HG03565 (cell line): Measurements from ENCODE around the gene FANCC.
A peak's percentile ranks its signal among the peaks of the same experiment; 100 is the strongest.
"Not testable (repeated sequence)": the region's sequence is repeated elsewhere in the genome, so short reads cannot be mapped to it uniquely, and the experiment has no call there.

Experiments
- ATAC-seq: cut with Tn5 transposase; IDR thresholded peaks from one replicate; pipeline ENCODE4 v1.9.1; 2021; ENCODE audit warnings: mild to moderate bottlenecking, moderate library complexity; ENCODE audit not compliant: unreplicated experiment

Gene FANCC

GRCh38 chr9:95284162-95285080, 33.1 kb downstream of the FANCC start:
- ATAC-seq = no peak

DNA sequence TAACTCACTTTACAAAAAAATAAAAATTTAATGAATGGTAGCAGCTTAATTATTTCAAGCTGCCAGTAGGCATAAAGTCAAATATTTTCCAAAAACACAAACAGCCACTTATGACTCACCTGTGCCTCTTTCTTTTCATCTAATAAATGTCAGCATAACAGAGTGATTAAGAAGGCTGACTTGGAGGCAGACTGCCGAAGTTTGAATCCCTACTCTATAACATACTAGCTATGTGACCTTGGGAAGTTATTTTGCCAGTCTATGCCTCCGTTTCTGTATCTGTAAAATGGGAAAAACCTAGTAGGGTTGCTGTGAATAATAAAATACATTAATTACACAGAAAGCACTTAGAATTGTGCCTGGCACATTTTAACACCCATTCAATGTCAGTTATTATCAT, 33.8 kb downstream of the FANCC start:
- no peak for ATAC-seq

DNA sequence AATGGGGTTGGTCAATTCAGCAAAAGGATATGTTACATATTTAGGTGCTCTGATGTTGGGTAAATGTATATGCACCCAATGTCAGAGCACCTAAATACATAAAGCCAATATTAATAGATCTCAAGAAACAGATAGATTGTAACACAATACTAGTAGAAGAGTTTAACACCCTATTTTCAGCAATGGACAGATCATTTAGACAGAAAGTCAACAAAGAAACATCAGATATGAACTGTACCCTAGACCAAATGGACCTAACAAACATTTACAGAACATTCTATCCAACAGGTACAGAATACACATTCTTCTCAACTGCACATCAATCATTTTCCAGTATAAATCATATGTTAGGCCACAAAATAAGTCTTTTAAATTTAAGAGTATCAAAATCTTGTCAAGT, 35.2 kb downstream of the FANCC start:
- ATAC-seq = no peak

GRCh38 chr9:95280745-95281144, 36.8 kb downstream of the FANCC start:
- no peak for ATAC-seq

GRCh38 chr9:95277509-95277908, 40.0 kb downstream of the FANCC start:
- no peak for ATAC-seq

DNA sequence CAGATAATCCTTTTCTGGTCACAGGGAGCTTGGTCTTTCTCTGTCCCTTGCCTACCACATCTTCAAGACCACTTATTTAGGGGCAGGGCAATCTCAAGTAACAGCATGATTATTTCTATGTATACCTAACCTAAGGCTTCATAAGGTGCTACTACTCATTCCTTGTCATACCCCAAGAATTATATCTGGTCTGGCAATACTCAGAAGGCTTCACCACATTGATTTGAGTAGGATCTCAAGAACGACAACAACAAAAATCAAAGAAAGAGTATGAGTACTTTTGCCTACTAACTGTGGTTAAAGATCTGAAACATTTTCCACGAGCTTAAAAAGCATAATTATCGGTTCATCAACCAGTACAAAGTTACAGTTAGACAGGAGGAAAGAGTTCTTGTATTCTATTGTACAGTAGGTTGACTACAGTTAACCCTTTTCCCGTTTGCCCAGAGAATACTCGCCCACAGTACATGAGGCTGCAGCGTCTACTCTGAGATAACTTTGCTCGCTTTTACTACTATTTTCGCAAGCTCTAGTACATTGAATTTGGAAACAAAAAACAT, 41.0 kb downstream of the FANCC start:
- ATAC-seq = no peak

- ATAC-seq = not testable (repeated sequence)
These were observed 43.3 kb downstream of the FANCC start for GRCh38 chr9:95274160-95274559.

DNA sequence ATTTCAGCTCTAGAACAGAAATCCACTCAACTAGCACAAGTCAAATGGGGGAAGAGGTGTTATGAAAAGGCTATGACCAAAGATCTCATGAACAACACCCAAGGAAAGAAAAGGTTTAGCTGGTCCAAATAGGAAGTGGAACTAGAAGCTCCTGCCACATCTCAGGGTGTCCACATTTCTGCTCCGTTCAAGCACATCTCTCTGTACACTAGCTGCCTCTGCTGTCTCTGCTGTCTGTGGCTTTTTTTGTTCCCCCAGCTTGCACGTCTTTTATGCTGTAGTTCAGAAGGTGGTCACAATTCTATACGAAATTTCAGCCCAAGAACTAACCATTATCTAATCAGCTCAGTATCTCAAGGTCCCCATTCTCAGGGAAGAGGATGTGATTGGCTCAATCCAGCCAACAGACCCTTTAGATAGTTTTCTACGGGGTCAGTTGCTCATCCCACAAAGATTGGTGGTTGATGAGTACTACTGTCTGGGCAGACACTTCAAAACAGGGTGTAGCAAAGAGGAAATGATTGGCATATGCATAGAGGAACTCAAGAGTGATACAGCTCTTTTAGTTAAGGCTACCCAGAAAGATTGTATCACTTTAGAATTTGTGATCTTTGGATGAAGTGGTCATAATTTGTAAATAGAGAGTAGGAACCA, 44.0 kb downstream of the FANCC start:
- ATAC-seq = no peak

DNA sequence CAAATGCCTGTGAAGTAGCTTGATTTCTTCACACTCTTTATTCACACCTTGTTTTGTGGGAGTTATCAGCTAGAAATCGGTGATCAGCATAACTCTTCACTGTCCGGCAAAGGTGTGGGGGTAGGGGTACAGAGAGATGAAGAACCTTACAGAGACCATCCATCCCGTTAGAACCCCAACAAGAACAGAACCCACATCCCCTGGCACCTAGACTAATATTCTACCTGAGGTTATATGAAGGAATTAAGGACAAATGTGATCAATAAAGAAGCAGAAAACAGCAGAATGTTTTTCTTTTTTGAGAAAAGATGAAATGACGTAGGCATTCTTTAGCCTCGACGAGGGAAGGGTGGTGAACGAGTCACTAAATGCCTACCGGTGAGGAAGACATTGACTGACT, 44.7 kb downstream of the FANCC start:
- ATAC-seq = no peak

GRCh38 chr9:95270790-95271189, 46.7 kb downstream of the FANCC start:
- no peak for ATAC-seq

DNA sequence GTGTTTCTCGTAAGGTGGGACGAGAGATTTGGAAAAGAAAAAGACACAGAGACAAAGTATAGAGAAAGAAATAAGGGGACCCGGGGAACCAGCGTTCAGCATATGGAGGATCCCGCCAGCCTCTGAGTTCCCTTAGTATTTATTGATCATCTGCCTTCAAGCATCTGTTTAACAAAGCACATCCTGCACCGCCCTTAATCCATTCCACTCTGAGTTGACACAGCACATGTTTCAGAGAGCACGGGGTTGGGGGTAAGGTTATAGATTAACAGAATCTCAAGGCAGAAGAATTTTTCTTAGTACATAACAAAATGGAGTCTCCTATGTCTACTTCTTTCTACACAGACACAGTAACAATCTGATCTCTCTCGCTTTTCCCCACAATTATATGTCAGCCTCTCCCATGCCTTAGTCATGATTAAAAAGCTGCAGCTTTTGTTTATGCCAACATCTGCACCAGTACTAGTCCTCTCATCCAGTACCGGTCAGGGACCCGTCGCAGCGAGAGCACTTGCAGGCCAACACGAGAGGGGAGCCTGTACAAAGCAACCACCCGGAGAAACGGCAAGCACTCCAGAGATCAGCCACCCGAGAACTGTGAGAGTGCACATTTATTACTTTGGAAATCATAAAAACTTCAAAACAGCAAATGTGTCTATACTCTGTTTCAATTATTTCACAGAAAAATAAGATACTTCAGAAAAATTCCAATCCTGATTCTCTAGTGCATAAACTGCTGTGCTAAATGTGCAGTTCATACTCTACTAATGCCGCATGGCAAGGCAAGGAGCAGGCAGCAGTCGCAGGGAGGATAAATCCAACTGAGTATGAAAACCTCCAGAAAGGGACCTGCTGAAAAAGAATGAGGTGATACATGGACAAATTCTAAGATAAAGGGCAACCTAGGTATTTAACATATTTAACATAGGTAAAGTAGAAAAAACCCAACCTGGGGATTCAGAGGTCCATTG, 47.4 kb downstream of the FANCC start:
- not testable (repeated sequence) for ATAC-seq

DNA sequence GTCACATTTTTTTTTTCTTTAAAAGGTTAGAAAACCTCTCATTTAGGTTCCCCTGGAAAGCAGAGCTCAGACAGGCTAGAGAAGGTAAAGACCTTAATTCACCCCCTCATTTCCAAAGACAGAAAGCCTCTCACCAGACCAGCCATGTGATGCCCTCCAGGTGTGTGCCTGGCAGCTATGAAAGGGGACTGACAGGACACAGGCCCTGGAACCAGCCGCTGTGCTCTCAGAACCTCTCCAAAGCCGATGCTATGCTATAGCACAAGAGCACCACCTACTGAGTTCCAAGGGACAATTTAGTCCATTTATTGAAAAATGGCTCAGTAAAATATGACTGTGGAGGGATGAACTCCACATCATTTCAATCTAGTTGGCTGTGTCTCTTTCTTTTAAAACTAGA, 48.8 kb downstream of the FANCC start:
- ATAC-seq = no peak

- peak; percentile 60 for ATAC-seq
These were observed 50.9 kb downstream of the FANCC start for GRCh38 chr9:95266649-95267048.

DNA sequence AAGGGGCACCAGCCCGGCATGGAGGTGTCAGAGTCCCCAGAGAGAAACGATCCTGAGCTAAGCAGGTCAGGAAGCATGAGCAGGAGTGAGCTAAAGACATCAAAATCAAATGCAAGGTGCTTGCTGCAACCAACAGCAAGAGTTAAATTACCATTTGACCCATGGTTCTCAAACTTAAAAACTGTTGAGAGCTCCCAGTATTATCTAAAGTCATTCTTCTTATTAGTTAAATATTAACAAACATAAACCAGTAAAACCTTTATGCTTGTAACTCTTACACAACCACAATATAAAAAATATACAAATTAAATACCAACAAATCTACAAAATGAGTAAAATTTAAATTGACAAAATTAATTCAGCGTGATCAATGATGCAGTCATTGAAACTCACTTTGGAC, 51.5 kb downstream of the FANCC start:
- ATAC-seq = no peak

- ATAC-seq = no peak
These were observed 52.4 kb downstream of the FANCC start for GRCh38 chr9:95264954-95265615.

GRCh38 chr9:95261890-95262289, 55.6 kb downstream of the FANCC start:
- ATAC-seq = no peak

GRCh38 chr9:95250462-95251221, 66.9 kb downstream of the FANCC start:
- no peak for ATAC-seq

DNA sequence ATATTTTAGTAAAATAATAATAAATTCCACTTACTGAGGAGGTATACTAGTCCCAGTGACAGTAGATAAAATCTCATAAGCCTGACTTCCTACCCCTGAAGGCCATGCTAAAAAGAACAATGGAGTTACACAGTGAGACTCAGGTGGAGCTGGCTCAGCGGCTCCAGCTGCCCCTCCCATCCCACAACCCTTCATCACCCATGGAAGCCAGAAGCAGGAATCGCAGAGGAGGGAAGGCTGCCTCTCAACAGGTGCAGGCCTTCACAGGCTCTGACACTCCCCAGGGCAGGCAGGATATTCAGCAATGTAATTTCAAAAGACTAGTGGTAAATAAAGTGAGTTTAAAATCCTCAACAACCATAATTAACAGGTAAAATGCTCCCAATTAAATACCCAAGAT, 67.5 kb downstream of the FANCC start:
- ATAC-seq = no peak

DNA sequence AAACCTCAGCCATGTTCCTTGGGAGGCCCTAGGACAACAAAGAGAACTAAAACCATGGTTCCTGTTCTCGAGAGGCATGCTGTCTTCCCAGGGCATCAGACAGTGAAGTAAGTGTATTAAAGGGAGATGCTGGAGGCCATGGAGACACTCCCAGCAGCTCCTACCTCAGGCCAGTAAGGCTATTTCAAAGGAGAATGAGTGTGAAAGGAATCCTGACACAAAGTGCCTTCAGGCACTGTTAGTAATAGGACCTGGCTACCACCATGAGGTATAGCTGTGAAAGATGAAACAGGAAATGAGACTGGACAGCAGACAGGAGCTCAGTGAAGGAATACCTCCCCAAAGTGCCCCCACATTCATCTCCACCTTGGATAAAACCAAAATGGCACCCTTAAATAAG, 71.0 kb downstream of the FANCC start:
- no peak for ATAC-seq

- ATAC-seq = no peak
These were observed 74.9 kb downstream of the FANCC start for GRCh38 chr9:95242613-95243012.
